ENCODE measurements around the gene TMIGD2.
"Not testable (repeated sequence)": the region's sequence is repeated elsewhere in the genome, so short reads cannot be mapped to it uniquely, and the experiment has no call there.

Gene TMIGD2

GRCh38 chr19:4297901-4298809 lies 4.0 kb downstream of the TMIGD2 start:
- Mint-ChIP-seq H3K27me3 (peaks cover 11% of the 10 kb centered on the region), H3K36me3 (ENCODE audit: low read depth) (no peaks in the 10 kb centered on the region), H3K9me3 (no peaks in the 10 kb centered on the region), H3K4me1 (ENCODE audit: low read depth) (peaks cover 7% of the 10 kb centered on the region), H3K27ac (no peak overlapping the region), H3K4me3 (no peak overlapping the region)
- intact Hi-C loops (cut with micrococcal nuclease), result no loop called here

DNA sequence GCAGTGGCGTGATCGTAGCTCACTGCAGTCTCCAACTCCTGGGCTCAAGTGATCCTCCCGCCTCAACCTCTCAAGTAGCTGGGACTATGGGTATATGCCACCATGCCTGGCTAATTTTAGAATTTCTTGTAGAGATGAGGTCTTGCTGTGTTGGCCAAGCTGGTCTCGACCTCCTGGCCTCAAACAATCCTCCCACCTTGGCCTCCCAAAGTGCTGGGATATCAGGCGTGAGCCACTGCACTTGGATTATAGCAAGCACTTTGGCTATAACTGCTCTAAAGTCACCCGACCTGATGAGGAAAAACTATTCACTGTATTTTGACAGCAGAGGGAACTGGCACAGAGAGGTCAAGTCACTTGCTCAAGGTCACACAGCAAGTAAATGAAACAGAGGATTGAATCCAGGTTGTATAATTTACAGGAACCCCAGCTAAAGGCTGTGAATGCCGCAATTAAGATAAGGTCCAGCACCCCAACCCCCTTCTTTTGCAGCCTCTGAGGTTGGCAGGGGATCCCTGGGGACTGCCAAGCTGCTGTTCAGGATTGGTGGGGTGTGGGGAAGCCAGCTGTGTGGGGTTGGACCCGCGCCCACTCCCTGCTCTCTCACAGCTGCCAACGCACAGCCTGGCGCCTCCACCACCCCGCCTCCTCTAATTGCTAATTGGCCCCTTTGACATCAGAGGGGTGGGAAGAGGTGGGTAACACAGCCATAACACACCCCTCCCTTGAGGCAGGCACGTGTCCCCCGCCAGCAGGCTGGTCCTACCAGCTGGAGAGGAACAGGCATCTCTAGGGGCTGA lies 6.0 kb downstream of the TMIGD2 start:
- Mint-ChIP-seq H3K4me3 (no peak overlapping the region), H3K36me3 (ENCODE audit: low read depth) (no peaks in the 10 kb centered on the region), H3K4me1 (ENCODE audit: low read depth) (no peaks in the 10 kb centered on the region), H3K27ac (no peak overlapping the region), H3K27me3 (peaks cover 3% of the 10 kb centered on the region), H3K9me3 (no peaks in the 10 kb centered on the region)
- intact Hi-C loops (cut with micrococcal nuclease), result no loop called here

DNA sequence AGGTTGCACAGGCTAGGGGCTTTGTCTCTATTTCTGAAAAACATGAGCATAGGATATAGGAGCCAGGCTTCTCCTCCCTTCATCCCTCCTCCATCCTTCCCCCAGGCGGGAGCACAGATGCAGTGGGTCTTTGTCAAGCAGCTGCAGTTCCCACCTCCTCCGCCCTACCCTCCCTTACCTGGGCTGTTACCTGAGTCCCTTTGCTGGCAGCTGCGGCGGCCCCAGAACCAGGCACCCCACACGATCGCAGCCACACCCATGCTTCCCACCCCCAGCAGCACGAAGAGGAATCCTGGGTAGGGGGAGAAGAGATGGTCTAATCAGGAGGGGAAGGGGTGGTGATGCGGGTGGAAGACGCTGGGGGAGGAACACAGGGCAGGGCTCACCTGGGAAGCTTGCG lies 7.8 kb downstream of the TMIGD2 start:
- intact Hi-C loops (cut with micrococcal nuclease), result no loop called here
- Mint-ChIP-seq H3K4me1 (ENCODE audit: low read depth) (no peaks in the 10 kb centered on the region), H3K27me3 (no peaks in the 10 kb centered on the region), H3K4me3 (no peak overlapping the region), H3K9me3 (no peaks in the 10 kb centered on the region), H3K36me3 (ENCODE audit: low read depth) (no peaks in the 10 kb centered on the region), H3K27ac (no peak overlapping the region)

DNA sequence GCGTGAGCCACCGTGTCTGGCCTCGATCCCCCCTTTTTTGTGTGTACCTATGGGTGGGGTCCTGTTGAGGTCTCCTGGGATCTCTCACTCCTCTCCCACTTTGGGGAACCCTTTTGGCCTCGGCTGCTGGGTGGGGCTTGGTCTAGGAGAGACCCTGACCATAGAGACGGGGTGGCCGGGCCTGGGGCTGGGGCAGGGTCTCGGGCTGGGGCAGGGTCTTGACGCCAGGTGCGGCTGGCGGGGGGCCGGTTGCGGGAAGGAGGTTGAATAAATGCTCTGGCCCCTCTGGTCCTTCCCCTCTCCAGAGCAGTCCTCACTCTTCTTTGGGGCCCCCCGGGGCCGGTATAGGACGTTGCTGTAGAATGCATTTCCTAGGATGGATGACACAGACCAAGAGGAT lies 9.7 kb downstream of the TMIGD2 start:
- H3K27ac Mint-ChIP-seq, result no peak overlapping the region
- no peak overlapping the region for H3K4me3 Mint-ChIP-seq
- no peaks in the 10 kb centered on the region for H3K36me3 Mint-ChIP-seq (ENCODE audit: low read depth)
- H3K9me3 Mint-ChIP-seq, result no peaks in the 10 kb centered on the region
- H3K4me1 Mint-ChIP-seq (ENCODE audit: low read depth), result peaks cover 6% of the 10 kb centered on the region
- intact Hi-C loops (cut with micrococcal nuclease), result no loop called here
- H3K27me3 Mint-ChIP-seq, result no peaks in the 10 kb centered on the region

DNA sequence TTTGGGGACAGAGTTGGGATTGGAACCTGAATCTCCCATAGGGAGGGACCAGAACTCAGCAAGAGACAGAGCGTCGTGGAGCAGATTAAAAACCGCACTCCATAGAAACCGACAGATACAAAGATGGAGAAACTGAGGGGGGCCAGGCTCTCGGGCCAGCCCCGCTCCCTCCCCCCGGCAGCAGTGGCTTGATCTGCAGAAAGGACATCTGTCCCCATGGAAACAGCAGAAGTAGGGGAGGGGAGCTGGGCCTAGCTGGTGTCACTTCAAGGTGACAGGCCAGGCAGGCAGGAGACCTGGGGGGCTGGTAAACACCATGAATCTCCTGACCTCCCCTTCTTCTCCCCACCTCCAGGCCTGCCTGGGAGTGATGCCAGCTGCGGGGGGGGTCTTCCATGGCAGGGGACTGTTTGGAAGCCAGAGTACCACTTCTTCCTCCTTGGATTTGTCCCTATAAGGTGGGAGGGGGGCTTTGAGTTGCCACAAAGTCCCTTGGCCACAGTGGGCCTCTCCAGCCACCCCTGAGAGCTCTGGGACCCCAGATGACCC lies 10.9 kb downstream of the TMIGD2 start:
- Mint-ChIP-seq H3K4me3 (no peak overlapping the region), H3K4me1 (ENCODE audit: low read depth) (peaks cover 6% of the 10 kb centered on the region), H3K36me3 (ENCODE audit: low read depth) (no peaks in the 10 kb centered on the region), H3K9me3 (no peaks in the 10 kb centered on the region), H3K27ac (no peak overlapping the region), H3K27me3 (peaks cover 7% of the 10 kb centered on the region)
- intact Hi-C loops (cut with micrococcal nuclease), result no loop called here

- H3K27ac Mint-ChIP-seq, result no peak overlapping the region
- no peak overlapping the region for H3K4me3 Mint-ChIP-seq
- H3K4me1 Mint-ChIP-seq (ENCODE audit: low read depth), result peaks cover 16% of the 10 kb centered on the region
- H3K27me3 Mint-ChIP-seq, result peaks cover 25% of the 10 kb centered on the region
- H3K9me3 Mint-ChIP-seq, result no peaks in the 10 kb centered on the region
- no peaks in the 10 kb centered on the region for H3K36me3 Mint-ChIP-seq (ENCODE audit: low read depth)
- intact Hi-C loops (cut with micrococcal nuclease), result no loop called here
Observed at GRCh38 chr19:4288091-4288777, 14.0 kb downstream of the TMIGD2 start.

DNA sequence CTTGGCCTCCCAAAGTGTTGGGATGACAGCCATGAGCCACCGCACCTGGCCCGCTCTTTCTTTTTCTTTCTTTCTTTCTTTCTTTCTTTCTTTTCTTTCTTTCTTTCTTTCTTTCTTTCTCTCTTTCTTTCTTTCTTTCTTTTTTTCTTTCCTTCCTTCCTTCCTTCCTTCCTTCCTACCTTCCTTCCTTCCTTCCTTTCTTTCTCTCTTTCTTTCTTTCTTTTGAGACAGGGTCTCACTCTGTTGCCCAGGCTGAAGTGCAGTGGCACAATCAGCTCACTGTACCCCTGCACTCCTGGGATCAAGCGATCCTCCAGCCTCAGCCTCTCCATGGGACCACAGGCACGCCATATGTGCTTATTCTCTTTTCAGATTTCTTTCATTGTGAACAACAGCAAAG lies 16.0 kb downstream of the TMIGD2 start:
- intact Hi-C loops (cut with micrococcal nuclease); H3K36me3 Mint-ChIP-seq (ENCODE audit: low read depth); H3K9me3 Mint-ChIP-seq; H3K4me3 Mint-ChIP-seq; H3K27ac Mint-ChIP-seq: not testable (repeated sequence)
- peaks cover 43% of the 10 kb centered on the region for H3K27me3 Mint-ChIP-seq
- H3K4me1 Mint-ChIP-seq (ENCODE audit: low read depth), result peaks cover 16% of the 10 kb centered on the region

- Mint-ChIP-seq H3K4me3 (no peak overlapping the region), H3K4me1 (ENCODE audit: low read depth) (peaks cover 16% of the 10 kb centered on the region), H3K27me3 (peaks cover 54% of the 10 kb centered on the region), H3K9me3 (no peaks in the 10 kb centered on the region), H3K27ac (no peak overlapping the region), H3K36me3 (ENCODE audit: low read depth) (no peaks in the 10 kb centered on the region)
- intact Hi-C loops (cut with micrococcal nuclease), result no loop called here
Observed at GRCh38 chr19:4284974-4285373, 17.2 kb downstream of the TMIGD2 start.

DNA sequence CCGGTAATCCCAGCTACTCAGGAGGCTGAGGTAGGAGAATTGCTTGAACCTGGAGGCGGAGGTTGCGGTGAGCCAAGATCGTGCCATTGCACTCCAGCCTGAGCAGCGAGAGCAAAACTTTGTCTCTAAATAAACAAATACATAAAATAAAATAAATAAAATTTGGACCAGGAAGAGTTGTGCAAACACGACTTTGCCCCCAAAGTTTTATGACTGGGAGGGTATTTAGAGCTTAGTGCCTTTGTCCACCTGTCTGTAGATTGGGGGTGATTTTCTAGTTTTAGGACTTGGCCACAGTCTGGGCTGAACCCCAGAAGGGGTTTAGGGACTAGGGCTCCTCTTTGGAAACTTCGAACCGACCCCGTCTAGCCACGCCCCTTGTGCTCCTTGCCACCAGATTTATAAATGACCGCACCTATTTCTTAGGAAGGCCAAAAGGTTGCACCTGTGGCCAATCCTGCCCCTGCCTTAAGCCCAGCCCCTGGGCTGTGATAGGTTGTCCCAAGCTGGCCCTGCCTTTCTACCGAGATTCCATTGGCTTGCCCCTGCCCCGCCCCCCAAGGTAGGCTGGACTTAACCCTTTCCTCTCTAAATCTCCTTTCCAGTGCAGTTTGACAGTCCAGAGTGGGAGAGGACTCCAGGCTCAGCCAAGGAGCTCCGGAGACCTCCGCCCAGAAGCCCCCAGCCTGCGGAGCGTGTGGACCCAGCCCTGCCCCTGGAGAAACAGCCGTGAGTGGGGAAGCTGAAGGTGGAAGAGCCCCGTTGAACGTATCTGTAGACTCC lies 17.8 kb downstream of the TMIGD2 start:
- peaks cover 59% of the 10 kb centered on the region for H3K27me3 Mint-ChIP-seq
- H3K36me3 Mint-ChIP-seq (ENCODE audit: low read depth), result no peaks in the 10 kb centered on the region
- no peak overlapping the region for H3K4me3 Mint-ChIP-seq
- H3K27ac Mint-ChIP-seq, result no peak overlapping the region
- intact Hi-C loops (cut with micrococcal nuclease), result no loop called here
- peaks cover 21% of the 10 kb centered on the region for H3K4me1 Mint-ChIP-seq (ENCODE audit: low read depth)
- no peaks in the 10 kb centered on the region for H3K9me3 Mint-ChIP-seq

- intact Hi-C loops (cut with micrococcal nuclease), result no loop called here
- Mint-ChIP-seq H3K4me3 (no peak overlapping the region), H3K4me1 (ENCODE audit: low read depth) (peaks cover 11% of the 10 kb centered on the region), H3K27ac (no peak overlapping the region), H3K27me3 (peaks cover 72% of the 10 kb centered on the region), H3K9me3 (no peaks in the 10 kb centered on the region), H3K36me3 (ENCODE audit: low read depth) (no peaks in the 10 kb centered on the region)
Observed at GRCh38 chr19:4279530-4280422, 22.4 kb downstream of the TMIGD2 start.

GRCh38 chr19:4279267-4279529 lies 23.0 kb downstream of the TMIGD2 start:
- no peak overlapping the region for H3K4me3 Mint-ChIP-seq
- peaks cover 66% of the 10 kb centered on the region for H3K27me3 Mint-ChIP-seq
- H3K27ac Mint-ChIP-seq, result no peak overlapping the region

GRCh38 chr19:4278419-4279266 lies 23.5 kb downstream of the TMIGD2 start, which contains the start of gene SHD:
TSS of gene SHD (plus strand) at chr19:4279266. CDS start at chr19:4280064, 798 bp downstream.
- intact Hi-C loops (cut with micrococcal nuclease), result no loop called here

More at GRCh38 chr19:4279267-4279529, 23.0 kb downstream of the TMIGD2 start:
- intact Hi-C loops (cut with micrococcal nuclease), result no loop called here
- Mint-ChIP-seq H3K36me3 (ENCODE audit: low read depth) (no peaks in the 10 kb centered on the region), H3K9me3 (no peaks in the 10 kb centered on the region), H3K4me1 (ENCODE audit: low read depth) (peaks cover 5% of the 10 kb centered on the region)

More at GRCh38 chr19:4278419-4279266, 23.5 kb downstream of the TMIGD2 start, which contains the start of gene SHD:
- Mint-ChIP-seq H3K9me3 (no peaks in the 10 kb centered on the region), H3K4me1 (ENCODE audit: low read depth) (peaks cover 5% of the 10 kb centered on the region), H3K36me3 (ENCODE audit: low read depth) (no peaks in the 10 kb centered on the region), H3K27me3 (peaks cover 64% of the 10 kb centered on the region), H3K4me3 (no peak within 1 kb of the TSS), H3K27ac (no peak within 1 kb of the TSS)
